Left ventricle myocardium superior (tissue), 1 donor: ENCODE data around the gene SQSTM1. TPM values are rescaled to one million over a fixed set of nuclear protein-coding genes. Genes with fewer than 3 reads are reported as not detected.

Experiments used
- ATAC-seq: fragments of 200-7000 bp; cut with Tn5 transposase; one replicate; pipeline ENCODE4 v1.9.1; 2020; ENCODE audit warnings: mild to moderate bottlenecking, moderate library complexity
- DNase-seq: peaks from one replicate; pipeline ENCODE4 v3.0.0-alpha.2; 2020
- intact Hi-C: fragments of 100-400 bp; cut with micrococcal nuclease; formaldehyde crosslinking; loops from one replicate; pipeline ENCODE4 v1.11.0; 2022
- total RNA-seq: library from RNA; stranded (reverse); fragmentation: NEBNext Ultra II Directional; extraction: Animal tissue kit (Norgen Biotek cat#: 25700); gene quantifications from one replicate; pipeline ENCODE4 v1.2.1, GENCODE V29; 2021
- donor health status: DM: no; HTN: yes; CAD: no; lungs with severe emphysema.

The SQSTM1 gene
- total RNA-seq, 1 donor from 2014 or later, result 434 TPM

- intact Hi-C loops, result no loop called here
- peak; percentile 41 for DNase-seq
- ATAC-seq, result peak; percentile 16
Measured at GRCh38 chr5:179836225-179837019, 15.7 kb downstream of the SQSTM1 start.

GRCh38 chr5:179837076-179838011 is 16.6 kb downstream of the SQSTM1 start:
- intact Hi-C loops, result no loop called here
- peak; percentile 13 for ATAC-seq
- DNase-seq, result no peak

- intact Hi-C loops, result no loop called here
- peak; percentile 63 for DNase-seq
- peak; percentile 71 for ATAC-seq
Measured at GRCh38 chr5:179839328-179840256, 18.9 kb downstream of the SQSTM1 start.

GRCh38 chr5:179840321-179840720 is 19.6 kb downstream of the SQSTM1 start:
- DNase-seq (peak; percentile 23), ATAC-seq (no peak)
- intact Hi-C loops, result no loop called here

GRCh38 chr5:179840766-179841165 is 20.1 kb downstream of the SQSTM1 start:
- ATAC-seq (no peak), DNase-seq (peak; percentile 23)
- intact Hi-C loops, result no loop called here

- ATAC-seq (no peak), DNase-seq (peak; percentile 18)
- intact Hi-C loops, result no loop called here
Measured at GRCh38 chr5:179841621-179842020, 20.9 kb downstream of the SQSTM1 start.

- intact Hi-C loops, result no loop called here
Measured at GRCh38 chr5:179852993-179853547, 32.4 kb downstream of the SQSTM1 start.

GRCh38 chr5:179854356-179854755 is 33.7 kb downstream of the SQSTM1 start:
- no peak for ATAC-seq
- intact Hi-C loops, result no loop called here
- peak; percentile 3 for DNase-seq

More at GRCh38 chr5:179852993-179853547, 32.4 kb downstream of the SQSTM1 start:
- ATAC-seq (no peak), DNase-seq (peak; percentile 5)

GRCh38 chr5:179858241-179858585 is 37.5 kb downstream of the SQSTM1 start:
- intact Hi-C loops, result no loop called here
- ATAC-seq (peak; percentile 58), DNase-seq (peak; percentile 46)

GRCh38 chr5:179858586-179859427 is 38.1 kb downstream of the SQSTM1 start, which contains the start of gene MRNIP:
Gene MRNIP, minus strand, starts transcription at chr5:179858817. Its CDS starts 21 bp downstream, at chr5:179858796.
- peak; percentile 99 for ATAC-seq
- intact Hi-C loops, result no loop called here
- peak; percentile 99 for DNase-seq

- peak; percentile 8 for DNase-seq
- intact Hi-C loops, result no loop called here
- no peak for ATAC-seq
Measured at GRCh38 chr5:179860301-179860700, 39.6 kb downstream of the SQSTM1 start.

GRCh38 chr5:179862296-179862695 is 41.6 kb downstream of the SQSTM1 start:
- ATAC-seq (no peak), DNase-seq (peak; percentile 18)
- intact Hi-C loops, result no loop called here

- intact Hi-C loops, result no loop called here
- DNase-seq, result peak; percentile 14
- ATAC-seq, result no peak
Measured at GRCh38 chr5:179862891-179863290, 42.2 kb downstream of the SQSTM1 start.

- intact Hi-C loops, result no loop called here
- no peak for ATAC-seq
- peak; percentile 20 for DNase-seq
Measured at GRCh38 chr5:179863449-179864085, 42.9 kb downstream of the SQSTM1 start.

- intact Hi-C loops, result no loop called here
- no peak for ATAC-seq
- peak; percentile 8 for DNase-seq
Measured at GRCh38 chr5:179864686-179865085, 44.0 kb downstream of the SQSTM1 start.

- peak; percentile 22 for DNase-seq
- no peak for ATAC-seq
- intact Hi-C loops, result no loop called here
Measured at GRCh38 chr5:179865491-179866240, 45.0 kb downstream of the SQSTM1 start.
